Measurements from ENCODE around the gene ETHE1. TPM values are rescaled to one million over a fixed set of nuclear protein-coding genes. Genes with fewer than 3 reads are reported as not detected.

ETHE1 gene
- polyA plus RNA-seq, 2 of the 4 experiments (the other 2 are of a cell fraction), result 37.3 to 58.9 TPM

DNA sequence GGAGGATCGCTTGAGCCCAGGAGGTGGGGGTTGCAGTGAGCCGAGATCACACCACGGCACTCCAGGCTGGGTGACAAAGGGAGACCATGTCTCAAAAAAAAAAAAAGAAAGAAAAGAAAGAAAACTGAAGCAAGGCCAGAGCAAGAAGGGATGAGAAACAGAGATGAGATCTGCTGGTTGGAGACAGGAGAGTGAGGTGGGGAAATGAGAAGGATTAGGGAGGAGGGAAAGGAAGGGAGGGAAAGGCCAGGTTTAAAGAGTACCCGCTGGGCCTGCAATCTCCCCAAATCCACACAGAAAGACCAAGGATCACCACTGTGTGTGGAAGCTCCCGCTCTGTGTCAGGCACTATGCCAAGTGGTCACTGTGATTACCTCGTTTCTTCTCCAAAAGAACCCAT is 45.3 kb downstream of the ETHE1 start:
- no peak overlapping the region for H3K27ac ChIP-seq
- FAIRE-seq (no peak), ATAC-seq (no peak), DNase-seq (ENCODE audit: low read depth in 1 of 2, low spot score in 1 of 2) (no peak)
- TF ChIP-seq MYC (IDR thresholded peaks at IDR 0.05; ENCODE audit: borderline replicate concordance, low read length) (no peak), CHD2 (IDR thresholded peaks at IDR 0.05; ENCODE audit: low read length, partially characterized antibody) (no peak), SREBF2 (IDR thresholded peaks at IDR 0.05) (no peak), JUNB (IDR thresholded peaks at IDR 0.05) (no peak), KDM5A (IDR thresholded peaks at IDR 0.05) (no peak), CBX2 (IDR thresholded peaks at IDR 0.05; ENCODE audit: borderline replicate concordance, low read depth) (no peak), POLR2A (IDR thresholded peaks at IDR 0.05; ENCODE audit: low read length) (no peak), HOXB13 (CRISPR knock-in tag; IDR thresholded peaks at IDR 0.05; ENCODE audit: low read depth) (no peak), POLR2AphosphoS2 (conservative IDR thresholded peaks at IDR 0.05; ENCODE audit: low read length) (no peak), BHLHE40 (IDR thresholded peaks at IDR 0.05; ENCODE audit: low read depth, low read length) (no peak)
- TF ChIP-seq, protein P1, sequence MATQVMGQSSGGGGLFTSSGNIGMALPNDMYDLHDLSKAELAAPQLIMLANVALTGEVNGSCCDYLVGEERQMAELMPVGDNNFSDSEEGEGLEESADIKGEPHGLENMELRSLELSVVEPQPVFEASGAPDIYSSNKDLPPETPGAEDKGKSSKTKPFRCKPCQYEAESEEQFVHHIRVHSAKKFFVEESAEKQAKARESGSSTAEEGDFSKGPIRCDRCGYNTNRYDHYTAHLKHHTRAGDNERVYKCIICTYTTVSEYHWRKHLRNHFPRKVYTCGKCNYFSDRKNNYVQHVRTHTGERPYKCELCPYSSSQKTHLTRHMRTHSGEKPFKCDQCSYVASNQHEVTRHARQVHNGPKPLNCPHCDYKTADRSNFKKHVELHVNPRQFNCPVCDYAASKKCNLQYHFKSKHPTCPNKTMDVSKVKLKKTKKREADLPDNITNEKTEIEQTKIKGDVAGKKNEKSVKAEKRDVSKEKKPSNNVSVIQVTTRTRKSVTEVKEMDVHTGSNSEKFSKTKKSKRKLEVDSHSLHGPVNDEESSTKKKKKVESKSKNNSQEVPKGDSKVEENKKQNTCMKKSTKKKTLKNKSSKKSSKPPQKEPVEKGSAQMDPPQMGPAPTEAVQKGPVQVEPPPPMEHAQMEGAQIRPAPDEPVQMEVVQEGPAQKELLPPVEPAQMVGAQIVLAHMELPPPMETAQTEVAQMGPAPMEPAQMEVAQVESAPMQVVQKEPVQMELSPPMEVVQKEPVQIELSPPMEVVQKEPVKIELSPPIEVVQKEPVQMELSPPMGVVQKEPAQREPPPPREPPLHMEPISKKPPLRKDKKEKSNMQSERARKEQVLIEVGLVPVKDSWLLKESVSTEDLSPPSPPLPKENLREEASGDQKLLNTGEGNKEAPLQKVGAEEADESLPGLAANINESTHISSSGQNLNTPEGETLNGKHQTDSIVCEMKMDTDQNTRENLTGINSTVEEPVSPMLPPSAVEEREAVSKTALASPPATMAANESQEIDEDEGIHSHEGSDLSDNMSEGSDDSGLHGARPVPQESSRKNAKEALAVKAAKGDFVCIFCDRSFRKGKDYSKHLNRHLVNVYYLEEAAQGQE (IDR thresholded peaks at IDR 0.05), result no peak
- TF ChIP-seq, protein P2, sequence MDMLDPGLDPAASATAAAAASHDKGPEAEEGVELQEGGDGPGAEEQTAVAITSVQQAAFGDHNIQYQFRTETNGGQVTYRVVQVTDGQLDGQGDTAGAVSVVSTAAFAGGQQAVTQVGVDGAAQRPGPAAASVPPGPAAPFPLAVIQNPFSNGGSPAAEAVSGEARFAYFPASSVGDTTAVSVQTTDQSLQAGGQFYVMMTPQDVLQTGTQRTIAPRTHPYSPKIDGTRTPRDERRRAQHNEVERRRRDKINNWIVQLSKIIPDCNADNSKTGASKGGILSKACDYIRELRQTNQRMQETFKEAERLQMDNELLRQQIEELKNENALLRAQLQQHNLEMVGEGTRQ (IDR thresholded peaks at IDR 0.05), result no peak
- ChIA-PET CTCF (interaction anchor here (0.7 to 7.1 kb wide), 5 partner anchors 9 to 39 kb away, joined by 3 to 37 read pairs (median 4); no protein-coding TSS in a partner anchor), POLR2A (no interaction called here)
- no peaks in the 10 kb centered on the region for H3K9me3 ChIP-seq
- H3K4me1 ChIP-seq, result no peaks in the 10 kb centered on the region
- WGBS (ENCODE audit: missing lambda C conversion rate), result 85% methylated on average over 6 of the region's 6 CpGs
- no peak overlapping the region for H3K4me3 ChIP-seq
- no peak overlapping the region for H3K4me2 ChIP-seq

DNA sequence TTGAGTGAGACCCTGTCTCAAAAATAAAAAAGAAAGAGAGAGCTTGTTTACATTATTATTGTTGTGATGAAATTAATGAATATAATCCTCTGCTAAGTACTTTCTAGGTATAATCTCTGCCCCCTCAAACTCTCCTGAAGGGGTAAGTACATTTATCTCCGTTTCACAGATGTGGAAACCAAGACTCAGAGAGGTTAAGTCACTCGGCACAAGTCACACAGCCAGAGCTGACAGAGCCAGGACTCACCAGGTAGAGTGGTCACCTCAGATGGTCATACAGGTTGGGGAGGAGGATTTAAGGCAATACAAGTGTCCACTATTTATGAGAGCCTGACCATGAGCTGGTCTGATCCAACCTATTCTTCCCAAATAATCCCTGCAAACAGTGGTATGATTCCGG is 46.4 kb downstream of the ETHE1 start:
- Histone ChIP-seq H3K27ac (no peak overlapping the region), H3K4me3 (no peak overlapping the region), H3K4me1 (0 out of 3 replicates have a peak, but pooled peaks cover 3% of the 10 kb centered on the region), H3K9me3 (no peaks in the 10 kb centered on the region), H3K4me2 (no peak overlapping the region)
- no peak for FAIRE-seq
- TF ChIP-seq POLR2A (IDR thresholded peaks at IDR 0.05; ENCODE audit: low read length), result no peak
- TF ChIP-seq CHD2 (IDR thresholded peaks at IDR 0.05; ENCODE audit: low read length, partially characterized antibody), result no peak
- no peak for TF ChIP-seq SREBF2 (IDR thresholded peaks at IDR 0.05)
- TF ChIP-seq CBX2 (IDR thresholded peaks at IDR 0.05; ENCODE audit: borderline replicate concordance, low read depth), result no peak
- TF ChIP-seq CBX8 (IDR thresholded peaks at IDR 0.05), result no peak
- TF ChIP-seq SMC3 (IDR thresholded peaks at IDR 0.05), result no peak
- TF ChIP-seq ESRRA (IDR thresholded peaks at IDR 0.05; ENCODE audit: borderline replicate concordance, low read length), result no peak
- POLR2A ChIA-PET, result no interaction called here
- CTCF ChIA-PET, result interaction anchor here (0.5 to 7.1 kb wide), 9 partner anchors 15 to 787 kb away, joined by 3 to 37 read pairs (median 3); partner anchors contain the start of genes LYPD3 and PHLDB3
- ATAC-seq, result no peak
- no peak for DNase-seq (ENCODE audit: low read depth in 1 of 2, low spot score in 1 of 2)
- whole genome bisulfite sequencing (ENCODE audit: missing lambda C conversion rate), result 87% methylated on average over 3 of the region's 3 CpGs

DNA sequence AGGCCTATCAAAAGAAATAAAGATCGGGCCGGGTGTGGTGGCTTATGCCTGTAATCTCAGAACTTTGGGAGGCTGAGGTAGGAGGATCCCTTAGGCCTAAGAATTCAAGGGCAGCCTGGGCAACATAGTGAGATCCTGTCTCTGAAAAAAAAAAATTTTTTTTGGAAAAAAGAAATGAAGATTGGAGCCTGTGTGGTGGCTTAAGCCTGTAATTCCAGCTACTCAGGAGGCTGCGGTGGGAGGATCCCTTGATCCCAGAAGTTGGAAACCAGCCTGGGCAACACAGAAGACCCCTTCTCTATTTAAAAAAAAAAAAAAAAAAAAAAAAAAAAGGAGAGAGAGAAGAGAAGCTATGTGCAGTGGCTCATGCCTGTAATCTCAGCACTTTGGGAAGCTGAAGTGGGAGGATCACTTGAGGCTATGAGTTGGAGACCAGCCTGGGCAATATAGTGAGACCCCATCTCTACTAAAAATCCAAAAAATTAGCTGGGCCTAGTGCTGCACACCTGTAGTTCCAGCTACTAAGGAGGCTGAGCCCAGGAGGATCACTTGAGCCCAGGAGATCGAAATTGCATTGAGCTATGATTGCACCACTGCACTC is 46.9 kb downstream of the ETHE1 start:
- no peak for FAIRE-seq
- DNase-seq (ENCODE audit: low read depth in 1 of 2, low spot score in 1 of 2), result no peak
- TF ChIP-seq EHF (CRISPR knock-in tag; IDR thresholded peaks at IDR 0.05), result no peak
- TF ChIP-seq CHD2 (IDR thresholded peaks at IDR 0.05; ENCODE audit: low read length, partially characterized antibody), result no peak
- Histone ChIP-seq H3K4me1 (0 out of 3 replicates have a peak, but pooled peaks cover 4% of the 10 kb centered on the region), H3K4me3 (no peak overlapping the region), H3K27ac (no peak overlapping the region), H3K9me3 (no peaks in the 10 kb centered on the region), H3K4me2 (no peak overlapping the region)
- CTCF ChIA-PET, result interaction anchor here (0.5 to 7.1 kb wide), 9 partner anchors 15 to 786 kb away, joined by 3 to 37 read pairs (median 4); partner anchors contain the start of genes LYPD3 and PHLDB3
- 88% methylated on average over 4 of the region's 4 CpGs for WGBS (ENCODE audit: missing lambda C conversion rate)
- ATAC-seq, result no peak
- POLR2A ChIA-PET, result interaction anchor here (1.2 kb wide), 1 partner anchor 17 kb away, joined by 3 read pairs; no protein-coding TSS in a partner anchor
